Suprapubic skin (tissue), 4 donors: ENCODE results near the gene HOXC4.

Experiments
- CTCF ChIP-seq, 2 donors: fragments of 200-600 bp in 1 of 2; fragments of 450-650 bp in 1 of 2; sonication (generic) in 1 of 2; IDR thresholded peaks; one replicate each; pipeline ENCODE4 v1.5.1; 2016 to 2019; ENCODE audit warnings: antibody characterized with exemption in 2 of 2, mild to moderate bottlenecking in 1 of 2, moderate library complexity in 1 of 2
- POLR2A ChIP-seq, 2 donors: fragments of 450-650 bp; IDR thresholded peaks; one replicate each; pipeline ENCODE4 v1.6.1; 2017; ENCODE audit warnings: antibody characterized with exemption in 2 of 2, mild to moderate bottlenecking in 2 of 2, moderate library complexity in 2 of 2
- POLR2AphosphoS5 ChIP-seq, 3 donors: sonication (generic); formaldehyde crosslinking; IDR thresholded peaks; one replicate each; pipeline ENCODE4 v1.6.1; 2017; ENCODE audit warnings: antibody characterized with exemption in 3 of 3

- TF ChIP-seq CTCF (IDR thresholded peaks at IDR 0.05) (no peak), POLR2AphosphoS5 (IDR thresholded peaks at IDR 0.05) (no peak), POLR2A (IDR thresholded peaks at IDR 0.05) (no peak)
Observed at GRCh38 chr12:54026640-54027441, 26.8 kb upstream of the HOXC4 start.
